HCT116 (cell line): ENCODE data around the gene KDM7A. TPM values are rescaled to one million over a fixed set of nuclear protein-coding genes. Genes with fewer than 3 reads are reported as not detected.

ENCODE experiments used
- ATAC-seq: fragments of 200-7000 bp; cut with Tn5 transposase; 2 replicates; pipeline ENCODE4 v1.9.1; 2020; ENCODE audit warnings: mild to moderate bottlenecking, moderate library complexity
- BruUV-seq: library from RNA; stranded (reverse); fragments of 400-500 nt; replicated peaks from 2 replicates; lab custom pipeline; 2021; lab: Mats Ljungman, UMichigan
- CTCF ChIA-PET: fragments of 300-600 bp; sonication (Branson Sonifier 250); formaldehyde crosslinking; loops from one replicate; lab custom pipeline; 2021; ENCODE audit warnings: antibody characterized with exemption; lab: Charles Lee
- POLR2A ChIA-PET: fragments of 300-600, 350-600 bp; sonication (Branson Sonifier 250); formaldehyde crosslinking; loops from one replicate; lab custom pipeline; 2021; ENCODE audit warnings: antibody characterized with exemption; lab: Charles Lee
- RAD21 ChIA-PET, 2 experiments: fragments of 300-600 bp; sonication (Branson Sonifier 250); formaldehyde crosslinking; loops; one replicate each; lab custom pipeline; 2023; ENCODE audit warnings: low total read pairs in 2 of 2; ENCODE audit not compliant: uncharacterized antibody in 2 of 2, unreplicated experiment in 2 of 2, low non-redundant PET in 1 of 2; lab: Charles Lee
- DNase-seq: peaks from one replicate; pipeline ENCODE4 v3.0.0-alpha.2; 2010; ENCODE audit warnings: low read depth, low spot score
- H2AFZ ChIP-seq: fragments of 200-600 bp; shearing (Covaris generic), sonication (generic); 2 replicates; pipeline ENCODE4 v1.6.1; 2017; ENCODE audit warnings: low read depth, mixed run types, mixed read lengths, antibody characterized with exemption, low read length; ENCODE audit not compliant: poor library complexity, severe bottlenecking
- H3K27ac ChIP-seq: 2 replicates; pipeline ENCODE4 v1.5.1; 2012; ENCODE audit warnings: low read depth, low read length
- H3K27me3 ChIP-seq: fragments of 200-600 bp; sonication (generic); 2 replicates; pipeline ENCODE4 v1.6.1; 2016; ENCODE audit warnings: mixed run types, low read length, mixed read lengths; ENCODE audit not compliant: insufficient read depth
- H3K36me3 ChIP-seq, 2 experiments: fragments of 200-500 bp in 1 of 2; fragments of 200-600 bp in 1 of 2; sonication (Bioruptor generic) in 1 of 2; sonication (generic) in 1 of 2; 2 replicates each; pipeline versions ENCODE4 v1.5.1 to v1.6.1; 2014 to 2016; ENCODE audit warnings: low read length in 2 of 2, inconsistent platforms in 1 of 2, mixed read lengths in 1 of 2, mixed run types in 1 of 2; ENCODE audit not compliant: insufficient read depth in 2 of 2, control insufficient read depth in 1 of 2
- H3K4me1 ChIP-seq, 2 experiments: fragments of 200-600 bp in 1 of 2; sonication (generic) in 1 of 2; 2 replicates each; pipeline versions ENCODE4 v1.5.1 to v1.6.1; 2012 to 2017; ENCODE audit warnings: low read length in 2 of 2, inconsistent platforms in 1 of 2, mild to moderate bottlenecking in 1 of 2, mixed read lengths in 1 of 2, mixed run types in 1 of 2, moderate library complexity in 1 of 2; ENCODE audit not compliant: insufficient read depth in 2 of 2, control insufficient read depth in 1 of 2
- H3K4me2 ChIP-seq: fragments of 200-600 bp; sonication (generic); 2 replicates; pipeline ENCODE4 v1.6.1; 2017; ENCODE audit warnings: mixed run types, low read length, mixed read lengths
- H3K4me3 ChIP-seq, 2 experiments: fragments of 200-600 bp in 1 of 2; sonication (generic) in 1 of 2; replicated peaks in 1 of 2; 2 replicates each; pipeline ENCODE4 v1.5.1; 2011 to 2016; ENCODE audit warnings: low read length in 2 of 2, control low read depth in 1 of 2, low read depth in 1 of 2, mild to moderate bottlenecking in 1 of 2, mixed read lengths in 1 of 2, mixed run types in 1 of 2
- H3K79me2 ChIP-seq: fragments of 200-600 bp; sonication (generic); 2 replicates; pipeline ENCODE4 v1.6.1; 2017; ENCODE audit warnings: mild to moderate bottlenecking, mixed run types, low read length, moderate library complexity, mixed read lengths; ENCODE audit not compliant: insufficient read depth
- H3K9ac ChIP-seq: fragments of 200-600 bp; sonication (generic); 2 replicates; pipeline ENCODE4 v1.6.1; 2016; ENCODE audit warnings: low read length, mixed read lengths
- H3K9me2 ChIP-seq: fragments of 200-600 bp; sonication (generic), shearing (Covaris generic); 2 replicates; pipeline ENCODE4 v1.6.1; 2017; ENCODE audit warnings: mixed run types, mild to moderate bottlenecking, moderate library complexity; ENCODE audit not compliant: insufficient read depth
- H3K9me3 ChIP-seq, 2 experiments: fragments of 200-500 bp in 1 of 2; fragments of 200-600 bp in 1 of 2; sonication (Bioruptor generic) in 1 of 2; sonication (generic) in 1 of 2; 2 replicates each; pipeline ENCODE4 v1.6.1; 2014 to 2017; ENCODE audit warnings: low read length in 2 of 2, mixed read lengths in 2 of 2, inconsistent platforms in 1 of 2, low read depth in 1 of 2, mild to moderate bottlenecking in 1 of 2, mixed run types in 1 of 2, moderate library complexity in 1 of 2; ENCODE audit not compliant: control insufficient read depth in 1 of 2, insufficient read depth in 1 of 2
- H4K20me1 ChIP-seq: fragments of 200-600 bp; sonication (generic), shearing (Covaris generic); 2 replicates; pipeline ENCODE4 v1.6.1; 2017; ENCODE audit warnings: mixed run types, mild to moderate bottlenecking, moderate library complexity; ENCODE audit not compliant: insufficient read depth
- ATF3 ChIP-seq: IDR thresholded peaks from 2 replicates; pipeline ENCODE4 v1.6.1; 2012
- CBX3 ChIP-seq: IDR thresholded peaks from 2 replicates; pipeline ENCODE4 v1.6.1; 2012; ENCODE audit warnings: low read depth
- CTCF ChIP-seq, 3 experiments: fragments of 200-600 bp in 1 of 3; sonication (generic) in 1 of 3; IDR thresholded peaks in 2 of 3; conservative IDR thresholded peaks in 1 of 3; 2 replicates each; pipeline ENCODE4 v1.5.1; 2012 to 2017; ENCODE audit warnings: low read depth in 2 of 3, low read length in 2 of 3, antibody characterized with exemption in 1 of 3, borderline replicate concordance in 1 of 3, control low read depth in 1 of 3, mild to moderate bottlenecking in 1 of 3, mixed read lengths in 1 of 3, mixed run types in 1 of 3, moderate library complexity in 1 of 3; ENCODE audit not compliant: insufficient read depth in 1 of 3
- ELF1 ChIP-seq: IDR thresholded peaks from 2 replicates; pipeline ENCODE4 v1.6.1; 2012; ENCODE audit warnings: low read depth, borderline replicate concordance
- POLR2AphosphoS5 ChIP-seq: IDR thresholded peaks from 2 replicates; pipeline ENCODE4 v1.6.1; 2011; ENCODE audit warnings: mild to moderate bottlenecking, low read depth, low read length, moderate library complexity
- REST ChIP-seq: IDR thresholded peaks from 2 replicates; pipeline ENCODE4 v1.6.1; 2012; ENCODE audit warnings: low read depth
- SP1 ChIP-seq: IDR thresholded peaks from 2 replicates; pipeline ENCODE4 v1.6.1; 2012; ENCODE audit warnings: low read depth
- SRF ChIP-seq: IDR thresholded peaks from 2 replicates; pipeline ENCODE4 v1.6.1; 2012; ENCODE audit warnings: low read depth
- TCF7L2 ChIP-seq: IDR thresholded peaks from 2 replicates; pipeline ENCODE4 v1.7.0; 2011; ENCODE audit warnings: borderline replicate concordance, inconsistent platforms; ENCODE audit not compliant: insufficient read depth, insufficient read length; ENCODE audit errors: extremely low read depth
- YY1 ChIP-seq: IDR thresholded peaks from 2 replicates; pipeline ENCODE4 v1.6.1; 2011; ENCODE audit warnings: low read length, low read depth, moderate library complexity, mild to moderate bottlenecking; ENCODE audit not compliant: insufficient replicate concordance; ENCODE audit errors: extremely low read depth
- ZFX ChIP-seq: fragments of 450-650 bp; IDR thresholded peaks from 2 replicates; pipeline ENCODE4 v1.6.1; 2017
- intact Hi-C: fragments of 100-400 bp; cut with micrococcal nuclease; formaldehyde crosslinking; loops from 2 replicates; pipeline ENCODE4 v1.10.0; 2022
- total RNA-seq: library from RNA; stranded (reverse); gene quantifications from one replicate; pipeline ENCODE4 v1.2.1, GENCODE V29; 2021; ENCODE audit not compliant: unreplicated experiment

KDM7A gene
- total RNA-seq, 1 experiment from 2014 or later = 11.6 TPM

- no peak for TF ChIP-seq REST
- no peak for TF ChIP-seq ELF1
Observed at GRCh38 chr7:140057143-140057535, 119.6 kb downstream of the KDM7A start (continued).

- Histone ChIP-seq H3K79me2 (peaks cover 7% of the 10 kb centered on the region; the same call in 1 of the 2 replicates), H3K9ac (no peak overlapping the region), H3K36me3 (peaks cover 0 to 6% of the 10 kb centered on the region in 2 experiments; a peak in 1 of 4 replicates), H4K20me1 (no peaks in the 10 kb centered on the region), H3K9me3 (no peaks in the 10 kb centered on the region), H3K4me2 (no peak overlapping the region), H3K9me2 (no peaks in the 10 kb centered on the region), H3K4me3 (no peak overlapping the region), H3K27ac (no peak overlapping the region), H2AFZ (no peak overlapping the region), H3K27me3 (no peaks in the 10 kb centered on the region), H3K4me1 (peaks cover 19 to 34% of the 10 kb centered on the region in 2 experiments)
- BruUV-seq = no TSS peak
- RAD21 ChIA-PET = no interaction called here
- DNase-seq = no peak
- POLR2A ChIA-PET = no interaction called here
- ATAC-seq = no peak
- intact Hi-C loops = no loop called here
- CTCF ChIA-PET = no interaction called here
- TF ChIP-seq CTCF (IDR thresholded peaks at IDR 0.05 in 2 of 3, conservative IDR thresholded peaks at IDR 0.05 in 1 of 3; ENCODE audit: borderline replicate concordance in 1 of 3, insufficient read depth in 1 of 3, low read depth in 2 of 3, low read length in 2 of 3) = no peak
- TF ChIP-seq YY1 = no peak
- TF ChIP-seq TCF7L2 = no peak
- TF ChIP-seq SRF = no peak
- TF ChIP-seq SP1 = no peak
- no peak for TF ChIP-seq ATF3
- TF ChIP-seq ZFX = no peak
- no peak for TF ChIP-seq CBX3
- TF ChIP-seq POLR2AphosphoS5 = no peak
Observed at GRCh38 chr7:140056431-140057142, 120.2 kb downstream of the KDM7A start.
